G401 (cell line): ENCODE measurements around the gene TBC1D22A. TPM values are rescaled to one million over a fixed set of nuclear protein-coding genes. Genes with fewer than 3 reads are reported as not detected.

Experiments used
- DNase-seq: peaks from one replicate; pipeline ENCODE4 v3.0.0-alpha.2; 2015; ENCODE audit warnings: low spot score
- in situ Hi-C: cut with HindIII; loops from 2 replicates; pipeline ENCODE4 v1.10.0; 2016; ENCODE audit warnings: low sequenced_read_pairs, mixed read lengths
- total RNA-seq: library from RNA; depleted of rRNA; stranded (reverse); fragments of >200 nt; shearing (Covaris generic); gene quantifications from 2 replicates; pipeline ENCODE4 v1.2.3, GENCODE V29; 2014

The TBC1D22A gene
- total RNA-seq, 1 experiment from 2014 or later, result 11.1 TPM

GRCh38 chr22:46824344-46824909, 62.0 kb downstream of the TBC1D22A start:
- in situ Hi-C loops, result no loop called here
- no peak for DNase-seq

GRCh38 chr22:46824980-46825544, 62.6 kb downstream of the TBC1D22A start:
- in situ Hi-C loops, result no loop called here
- DNase-seq, result no peak

- no peak for DNase-seq
- in situ Hi-C loops, result no loop called here
Observed at GRCh38 chr22:46826438-46827135, 64.1 kb downstream of the TBC1D22A start.

GRCh38 chr22:46827136-46827780, 64.8 kb downstream of the TBC1D22A start:
- in situ Hi-C loops, result no loop called here
- DNase-seq, result no peak

GRCh38 chr22:46827781-46828180, 65.3 kb downstream of the TBC1D22A start:
- in situ Hi-C loops, result no loop called here
- DNase-seq, result no peak

- in situ Hi-C loops, result no loop called here
- DNase-seq, result no peak
Observed at GRCh38 chr22:46828323-46828900, 66.0 kb downstream of the TBC1D22A start.

- no peak for DNase-seq
- in situ Hi-C loops, result no loop called here
Observed at GRCh38 chr22:46829117-46829891, 66.9 kb downstream of the TBC1D22A start.

GRCh38 chr22:46829941-46830715, 67.7 kb downstream of the TBC1D22A start:
- in situ Hi-C loops, result no loop called here
- no peak for DNase-seq

- in situ Hi-C loops, result no loop called here
- DNase-seq, result no peak
Observed at GRCh38 chr22:46830841-46831240, 68.4 kb downstream of the TBC1D22A start.

GRCh38 chr22:46833228-46833627, 70.8 kb downstream of the TBC1D22A start:
- in situ Hi-C loops, result no loop called here
- DNase-seq, result peak; percentile 21

GRCh38 chr22:46834021-46834737, 71.7 kb downstream of the TBC1D22A start:
- no peak for DNase-seq
- in situ Hi-C loops, result no loop called here

- in situ Hi-C loops, result no loop called here
- no peak for DNase-seq
Observed at GRCh38 chr22:46835288-46835687, 72.8 kb downstream of the TBC1D22A start.

GRCh38 chr22:46835693-46836092, 73.2 kb downstream of the TBC1D22A start:
- in situ Hi-C loops, result no loop called here
- DNase-seq, result no peak

GRCh38 chr22:46841522-46841921, 79.1 kb downstream of the TBC1D22A start:
- DNase-seq, result no peak
- in situ Hi-C loops, result no loop called here

- no peak for DNase-seq
- in situ Hi-C loops, result no loop called here
Observed at GRCh38 chr22:46842606-46843005, 80.2 kb downstream of the TBC1D22A start.

- in situ Hi-C loops, result no loop called here
- DNase-seq, result no peak
Observed at GRCh38 chr22:46843821-46844255, 81.4 kb downstream of the TBC1D22A start.

- in situ Hi-C loops, result no loop called here
- no peak for DNase-seq
Observed at GRCh38 chr22:46844606-46845210, 82.3 kb downstream of the TBC1D22A start.
